COLO829 (cell line): ENCODE data around the gene SEMA3F.

Experiments
- DNase-seq: peaks from one replicate; pipeline ENCODE4 v3.0.0; 2012; ENCODE audit warnings: low spot score

SEMA3F gene

DNA sequence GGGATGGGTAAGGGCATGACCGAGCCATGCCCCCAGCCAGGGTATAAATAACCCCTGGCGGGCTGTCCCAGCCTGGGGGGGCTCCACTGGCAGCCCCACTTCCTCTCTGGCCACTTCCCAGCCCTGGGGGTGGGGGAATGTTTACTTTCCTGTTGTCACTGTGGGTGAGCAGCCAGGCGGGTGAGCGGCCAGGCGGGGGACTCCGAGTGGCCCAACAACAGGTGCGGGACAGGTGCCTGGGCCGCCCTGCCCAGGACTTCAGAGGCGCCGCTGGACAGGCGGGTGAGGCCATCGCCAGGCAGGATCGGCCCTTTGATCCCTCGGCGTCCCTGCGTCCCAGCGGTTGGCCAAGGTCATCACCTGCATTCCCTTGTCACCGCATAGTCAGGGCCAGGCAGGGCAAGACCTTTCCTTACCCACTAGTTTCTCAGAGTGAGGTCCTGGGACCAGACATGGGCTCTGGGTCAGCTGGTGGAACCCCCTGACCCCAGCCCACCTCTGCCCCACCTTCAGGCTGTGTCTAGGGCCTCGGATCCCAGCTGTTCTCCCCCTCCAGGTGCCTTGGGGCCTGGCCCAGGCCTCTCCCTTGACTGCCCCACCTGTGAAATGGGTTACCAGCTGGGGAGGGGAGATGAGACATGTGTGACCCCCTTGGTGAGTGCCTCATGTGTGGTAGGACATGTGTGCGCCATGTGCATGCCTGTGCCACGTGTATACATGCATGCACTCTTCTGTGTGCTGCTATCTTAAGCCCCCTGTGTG lies 16.6 kb downstream of the SEMA3F start:
- no peak for DNase-seq

DNA sequence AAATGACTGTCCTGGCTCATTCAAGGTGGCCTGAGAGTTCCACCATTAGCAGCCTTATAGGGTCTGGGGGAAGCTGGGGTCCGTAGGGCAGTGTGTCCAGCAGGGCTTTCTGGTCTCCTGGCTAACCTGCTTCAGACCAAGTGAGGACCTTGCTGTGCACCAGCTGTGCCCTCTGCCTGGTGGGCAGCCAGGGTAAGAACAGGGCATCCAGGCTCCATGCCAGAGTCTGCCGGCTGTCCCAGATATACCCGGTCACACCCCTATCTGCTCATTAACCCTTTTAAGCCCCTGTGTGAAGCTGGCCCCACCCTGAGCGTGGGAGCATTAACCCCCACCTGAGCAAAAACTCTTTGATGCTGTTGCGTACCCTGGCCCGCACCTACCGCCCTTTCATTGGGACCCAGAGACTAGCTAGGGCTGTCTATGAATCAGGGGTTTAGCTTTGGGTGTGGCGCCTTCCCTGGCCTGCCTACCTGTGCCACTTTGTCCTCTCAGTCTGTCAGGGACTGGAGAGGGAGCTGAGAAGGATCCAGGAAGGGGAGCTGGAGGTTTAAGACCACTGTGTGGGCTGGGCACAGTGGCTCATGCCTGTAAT lies 17.6 kb downstream of the SEMA3F start:
- no peak for DNase-seq

- no peak for DNase-seq
Observed at GRCh38 chr3:50173685-50174516, 18.8 kb downstream of the SEMA3F start.

DNA sequence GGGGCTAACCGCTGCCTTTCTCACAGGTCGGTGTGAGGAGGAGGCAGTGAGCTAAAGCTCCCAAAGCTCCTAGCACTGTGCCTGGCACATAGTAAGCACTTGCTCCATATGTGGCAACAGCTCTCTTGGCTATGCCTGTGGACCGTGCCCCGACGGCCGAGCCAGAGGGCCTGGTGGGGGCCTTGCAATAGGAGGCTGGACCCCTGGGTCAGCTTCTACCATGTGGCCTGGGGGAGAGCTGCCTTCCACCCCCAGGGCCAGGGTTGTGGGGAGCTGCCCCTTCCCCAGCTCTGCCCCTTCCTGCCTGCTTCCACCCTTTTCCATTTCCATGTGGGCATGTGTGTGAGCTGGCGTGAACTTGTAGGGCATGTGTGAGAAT lies 19.4 kb downstream of the SEMA3F start:
- DNase-seq: no peak

DNA sequence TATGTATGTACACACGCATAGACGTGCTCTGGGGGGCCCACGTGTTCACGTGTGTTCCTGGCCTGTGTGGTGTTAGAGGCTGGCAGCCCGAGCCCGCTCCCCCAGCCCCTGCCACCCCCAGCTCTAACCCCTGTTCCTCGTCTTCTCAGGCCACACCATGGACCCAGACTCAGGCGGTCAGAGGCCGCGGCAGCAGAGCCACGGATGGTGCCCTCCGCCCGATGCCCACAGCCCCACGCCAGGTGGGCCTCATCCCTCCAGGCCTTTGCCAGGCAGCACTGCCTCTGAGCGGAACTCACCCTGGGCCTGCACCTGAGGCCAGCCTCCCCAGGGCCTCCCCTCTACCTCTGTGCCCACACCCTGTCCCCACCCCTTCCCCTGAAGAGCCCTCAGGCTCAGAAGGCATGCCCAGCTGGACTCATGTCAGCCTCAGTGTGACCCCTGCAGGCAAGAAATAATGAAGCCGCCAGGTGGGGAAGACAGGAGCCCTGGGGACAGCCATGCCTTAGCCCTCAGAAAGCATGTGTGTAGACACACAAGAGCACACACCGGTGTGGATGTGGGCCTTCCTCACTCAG lies 19.9 kb downstream of the SEMA3F start:
- no peak for DNase-seq

GRCh38 chr3:50177346-50177745 lies 22.2 kb downstream of the SEMA3F start:
- no peak for DNase-seq

GRCh38 chr3:50179710-50180109 lies 24.6 kb downstream of the SEMA3F start:
- no peak for DNase-seq

DNA sequence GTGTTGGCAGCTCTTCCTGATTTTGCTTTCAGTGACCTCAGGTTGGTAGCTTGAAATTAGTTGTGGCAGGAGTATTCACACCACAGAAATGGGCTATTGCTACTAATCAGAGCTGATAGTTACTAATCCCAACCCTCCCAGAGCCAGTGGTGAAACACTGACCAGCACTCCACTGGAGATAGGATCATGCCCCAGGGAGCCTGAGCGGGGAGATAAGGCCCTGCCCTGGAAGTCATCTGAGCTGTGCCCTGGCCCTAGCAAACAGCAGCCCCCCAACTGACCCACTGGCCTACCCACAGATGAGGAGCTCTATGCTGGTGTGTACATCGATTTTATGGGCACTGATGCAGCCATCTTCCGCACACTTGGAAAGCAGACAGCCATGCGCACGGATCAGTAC lies 26.9 kb downstream of the SEMA3F start:
- no peak for DNase-seq

GRCh38 chr3:50182533-50183099 lies 27.5 kb downstream of the SEMA3F start:
- no peak for DNase-seq

GRCh38 chr3:50183755-50184154 lies 28.6 kb downstream of the SEMA3F start:
- no peak for DNase-seq

GRCh38 chr3:50184242-50184978 lies 29.3 kb downstream of the SEMA3F start:
- no peak for DNase-seq

DNA sequence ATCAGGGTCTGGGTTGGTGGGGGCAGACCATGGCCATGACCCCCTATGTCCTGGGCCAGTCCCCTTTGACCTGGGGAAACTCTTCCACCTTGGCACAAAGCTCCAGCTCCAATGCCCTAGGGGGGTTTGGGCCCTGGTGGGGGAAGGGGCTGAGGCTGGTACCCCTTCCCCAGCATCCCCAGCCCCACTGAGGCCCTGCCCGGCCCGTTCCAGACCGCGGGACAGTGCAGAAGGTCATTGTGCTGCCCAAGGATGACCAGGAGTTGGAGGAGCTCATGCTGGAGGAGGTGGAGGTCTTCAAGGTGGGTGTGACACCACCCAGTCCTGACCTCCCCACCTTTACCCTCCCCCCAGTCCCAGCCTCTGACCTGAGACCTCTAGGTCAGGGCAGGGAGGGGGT lies 30.1 kb downstream of the SEMA3F start:
- DNase-seq: no peak

- no peak for DNase-seq
Observed at GRCh38 chr3:50186096-50186495, 31.0 kb downstream of the SEMA3F start.

DNA sequence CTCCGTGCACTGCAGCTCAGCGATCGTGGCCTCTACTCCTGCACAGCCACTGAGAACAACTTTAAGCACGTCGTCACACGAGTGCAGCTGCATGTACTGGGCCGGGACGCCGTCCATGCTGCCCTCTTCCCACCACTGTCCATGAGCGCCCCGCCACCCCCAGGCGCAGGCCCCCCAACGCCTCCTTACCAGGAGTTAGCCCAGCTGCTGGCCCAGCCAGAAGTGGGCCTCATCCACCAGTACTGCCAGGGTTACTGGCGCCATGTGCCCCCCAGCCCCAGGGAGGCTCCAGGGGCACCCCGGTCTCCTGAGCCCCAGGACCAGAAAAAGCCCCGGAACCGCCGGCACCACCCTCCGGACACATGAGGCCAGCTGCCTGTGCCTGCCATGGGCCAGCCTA lies 32.6 kb downstream of the SEMA3F start:
- no peak for DNase-seq

DNA sequence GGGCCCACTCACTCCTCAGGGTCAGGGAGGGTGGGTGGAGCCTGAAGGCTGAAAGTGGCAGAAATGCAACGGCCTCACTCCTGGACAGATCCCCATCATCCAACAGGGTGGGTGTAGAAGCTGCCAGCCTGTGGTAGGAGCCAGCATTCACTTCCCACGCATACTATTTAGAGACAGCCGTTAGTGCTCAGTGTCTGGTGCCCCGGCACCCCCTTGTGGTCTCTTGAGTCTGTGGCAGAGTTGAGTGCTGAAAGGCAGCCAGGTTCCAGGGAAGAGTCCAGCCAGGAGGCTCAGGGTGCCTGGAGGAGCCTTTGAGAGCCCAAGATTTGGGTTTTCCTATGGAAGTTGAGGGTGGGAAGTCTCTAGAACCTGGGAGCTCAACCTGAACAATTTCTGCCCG lies 34.1 kb downstream of the SEMA3F start:
- DNase-seq: peak; percentile 86

- no peak for DNase-seq
Observed at GRCh38 chr3:50189989-50190388, 34.9 kb downstream of the SEMA3F start.

GRCh38 chr3:50190936-50191660 lies 36.0 kb downstream of the SEMA3F start, which contains the start of gene GNAT1:
Gene GNAT1, plus strand, starts transcription at chr3:50191610. Its CDS starts 116 bp downstream, at chr3:50191726.
- no peak for DNase-seq

GRCh38 chr3:50192124-50192523 lies 37.0 kb downstream of the SEMA3F start:
- DNase-seq: no peak

DNA sequence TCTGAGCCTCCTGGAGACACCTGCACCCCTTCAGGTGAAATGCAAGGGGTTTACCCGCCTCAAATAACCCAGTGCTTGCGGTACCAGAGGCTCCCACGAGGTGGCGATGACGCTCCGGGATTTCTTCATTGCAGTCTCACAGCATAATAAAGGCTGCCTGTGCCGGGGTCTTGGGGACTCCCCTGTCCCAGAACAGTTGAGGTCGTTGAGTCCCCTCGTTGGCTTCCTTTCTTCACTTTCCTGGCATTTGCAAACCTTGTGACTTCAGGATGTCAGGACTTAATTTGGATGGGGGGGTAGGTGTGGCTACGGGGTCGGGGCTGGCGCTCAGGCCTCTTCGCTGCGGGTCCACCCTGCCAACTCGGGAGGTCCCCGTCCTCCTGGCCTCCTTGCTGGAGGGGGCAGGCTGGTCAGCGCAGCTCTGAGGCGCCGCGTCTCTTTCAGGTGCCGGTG lies 37.6 kb downstream of the SEMA3F start:
- peak; percentile 72 for DNase-seq

GRCh38 chr3:50193286-50193685 lies 38.2 kb downstream of the SEMA3F start:
- DNase-seq: no peak

- DNase-seq: no peak
Observed at GRCh38 chr3:50193746-50194127, 38.6 kb downstream of the SEMA3F start.
